ENCODE measurements around the gene MYT1.
"Not testable (repeated sequence)": the region's sequence is repeated elsewhere in the genome, so short reads cannot be mapped to it uniquely, and the experiment has no call there.

Gene MYT1

GRCh38 chr20:64229507-64230061 is 65.3 kb downstream of the MYT1 start:
- no peak for DNase-seq (ENCODE audit: low read depth in 2 of 2)

- no peak for DNase-seq (ENCODE audit: low read depth in 2 of 2)
Measured at GRCh38 chr20:64230461-64231145, 66.4 kb downstream of the MYT1 start.

DNA sequence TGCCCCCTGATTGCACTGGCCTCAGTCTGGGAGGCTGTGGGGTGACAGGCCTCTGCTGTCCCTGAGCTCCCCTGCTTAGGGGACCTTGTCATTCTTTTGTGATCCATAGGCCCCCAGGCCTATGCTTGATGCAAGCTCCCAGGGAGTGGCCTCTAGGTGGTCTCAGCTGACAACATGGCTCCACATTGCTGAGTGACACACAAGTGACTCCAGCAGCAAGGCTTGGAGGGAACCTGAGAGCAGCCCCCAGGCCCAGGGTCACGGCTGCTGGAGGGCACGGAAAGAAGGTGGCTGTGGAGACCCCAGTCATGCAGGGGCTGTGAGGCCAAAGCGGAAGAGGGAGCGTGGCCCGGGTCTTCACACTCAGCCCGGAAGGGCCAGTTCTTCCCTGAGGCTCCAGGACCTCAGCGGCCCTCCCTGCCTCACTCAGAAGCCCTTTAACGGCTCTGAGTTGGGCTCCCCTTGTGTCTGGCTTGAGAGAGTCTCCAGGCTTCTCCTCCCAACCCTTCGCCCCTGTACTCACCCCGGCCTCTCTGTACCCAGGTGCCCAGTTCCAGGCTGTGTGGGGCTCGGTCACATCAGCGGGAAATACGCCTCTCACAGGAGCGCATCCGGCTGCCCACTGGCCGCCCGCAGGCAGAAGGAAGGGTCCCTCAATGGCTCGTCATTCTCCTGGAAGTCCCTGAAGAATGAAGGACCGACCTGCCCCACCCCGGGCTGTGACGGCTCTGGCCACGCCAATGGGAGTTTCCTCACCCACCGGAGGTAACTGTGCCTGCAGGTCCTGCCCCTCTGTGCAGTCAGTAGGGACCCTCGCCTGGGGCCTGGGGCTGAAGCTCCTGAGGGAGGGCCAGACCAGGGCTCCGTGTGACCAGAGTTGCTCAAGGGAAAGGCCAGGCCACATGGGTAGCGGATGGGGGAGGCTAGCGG is 67.6 kb downstream of the MYT1 start:
- no peak for DNase-seq (ENCODE audit: low read depth in 2 of 2)

GRCh38 chr20:64232794-64233193 is 68.5 kb downstream of the MYT1 start:
- no peak for DNase-seq (ENCODE audit: low read depth in 2 of 2)

- DNase-seq (ENCODE audit: low read depth in 2 of 2) = no peak
Measured at GRCh38 chr20:64233725-64234124, 69.5 kb downstream of the MYT1 start.

DNA sequence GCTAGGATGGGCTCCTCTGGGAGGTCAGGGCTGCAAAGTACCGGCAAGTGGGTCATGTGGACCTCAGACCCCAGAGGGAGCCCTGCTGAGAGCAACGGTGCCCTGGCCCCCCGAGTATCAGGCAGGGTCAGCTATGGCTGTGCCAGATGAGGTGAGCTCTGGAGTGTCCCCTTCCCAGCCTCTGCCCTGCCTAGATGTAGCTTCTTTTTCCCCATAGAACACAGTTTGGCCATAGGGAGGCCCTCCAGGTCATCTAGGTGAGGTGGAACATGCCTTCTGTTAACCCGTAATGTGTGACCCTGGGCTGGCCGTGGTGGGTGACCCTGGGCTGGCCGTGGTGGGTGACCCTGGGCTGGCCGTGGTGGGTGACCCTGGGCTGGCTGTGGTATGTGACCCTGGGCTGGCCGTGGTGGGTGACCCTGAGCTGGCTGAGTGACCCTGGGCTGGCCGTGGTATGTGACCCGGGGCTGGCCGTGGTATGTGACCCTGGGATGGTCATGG is 70.1 kb downstream of the MYT1 start:
- DNase-seq (ENCODE audit: low read depth in 2 of 2) = no peak

- not testable (repeated sequence) for DNase-seq (ENCODE audit: low read depth in 2 of 2)
Measured at GRCh38 chr20:64234921-64235565, 70.8 kb downstream of the MYT1 start.

DNA sequence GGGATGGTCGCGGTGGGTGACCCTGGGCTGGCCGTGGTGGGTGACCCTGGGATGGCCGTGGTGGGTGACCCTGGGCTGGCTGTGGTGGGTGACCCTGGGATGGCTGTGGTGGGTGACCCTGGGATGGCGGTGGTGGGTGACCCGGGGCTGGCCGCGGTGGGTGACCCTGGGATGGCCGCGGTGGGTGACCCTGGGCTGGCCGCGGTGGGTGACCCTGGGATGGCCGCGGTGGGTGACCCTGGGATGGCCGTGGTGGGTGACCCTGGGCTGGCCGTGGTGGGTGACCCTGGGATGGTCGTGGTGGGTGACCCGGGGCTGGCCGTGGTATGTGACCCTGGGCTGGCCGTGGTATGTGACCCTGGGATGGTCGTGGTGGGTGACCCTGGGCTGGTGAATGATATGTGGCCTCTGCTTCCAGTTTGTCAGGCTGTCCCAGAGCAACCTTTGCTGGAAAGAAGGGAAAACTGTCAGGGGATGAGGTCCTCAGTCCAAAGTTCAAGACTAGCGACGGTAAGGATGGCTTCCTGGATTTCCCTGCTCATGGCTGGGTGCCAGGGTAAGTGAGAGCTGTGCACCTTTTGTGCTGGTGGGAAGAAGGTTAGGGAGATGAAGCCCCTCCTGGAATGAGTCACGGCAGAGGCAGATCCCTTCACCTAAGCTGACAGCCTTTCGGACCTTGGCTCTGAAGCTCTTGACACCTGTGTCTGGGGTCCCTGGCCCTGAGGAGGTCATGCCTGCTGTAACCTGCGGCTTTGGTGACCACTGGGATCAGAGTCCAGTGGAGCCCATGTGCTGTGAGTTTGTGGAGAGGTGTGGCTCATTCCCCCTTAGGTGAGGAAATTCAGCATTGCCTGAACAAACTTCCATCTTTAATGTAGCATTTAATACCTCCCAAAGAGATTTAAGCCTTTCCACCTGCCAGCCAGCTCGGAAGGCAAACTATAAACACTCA is 72.2 kb downstream of the MYT1 start:
- no peak for DNase-seq (ENCODE audit: low read depth in 2 of 2)

DNA sequence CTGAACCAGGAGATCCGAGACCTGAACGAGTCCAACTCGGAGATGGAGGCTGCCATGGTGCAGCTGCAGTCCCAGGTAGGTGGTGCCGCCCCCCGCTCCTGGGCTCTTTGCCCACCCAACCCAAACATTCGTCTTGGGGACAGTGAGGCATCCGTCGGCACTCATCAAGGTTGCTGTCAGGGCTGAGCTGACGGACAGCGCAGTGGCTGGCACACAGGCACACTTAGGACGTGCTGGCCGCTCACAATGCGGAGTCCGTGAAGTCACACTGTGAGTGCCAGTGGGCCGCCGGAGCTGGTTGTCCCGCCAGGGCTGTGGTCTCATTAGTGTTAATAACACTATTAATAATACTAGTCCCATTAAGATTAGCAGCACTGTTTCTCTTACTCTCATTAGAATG is 73.1 kb downstream of the MYT1 start:
- DNase-seq (ENCODE audit: low read depth in 2 of 2) = no peak

DNA sequence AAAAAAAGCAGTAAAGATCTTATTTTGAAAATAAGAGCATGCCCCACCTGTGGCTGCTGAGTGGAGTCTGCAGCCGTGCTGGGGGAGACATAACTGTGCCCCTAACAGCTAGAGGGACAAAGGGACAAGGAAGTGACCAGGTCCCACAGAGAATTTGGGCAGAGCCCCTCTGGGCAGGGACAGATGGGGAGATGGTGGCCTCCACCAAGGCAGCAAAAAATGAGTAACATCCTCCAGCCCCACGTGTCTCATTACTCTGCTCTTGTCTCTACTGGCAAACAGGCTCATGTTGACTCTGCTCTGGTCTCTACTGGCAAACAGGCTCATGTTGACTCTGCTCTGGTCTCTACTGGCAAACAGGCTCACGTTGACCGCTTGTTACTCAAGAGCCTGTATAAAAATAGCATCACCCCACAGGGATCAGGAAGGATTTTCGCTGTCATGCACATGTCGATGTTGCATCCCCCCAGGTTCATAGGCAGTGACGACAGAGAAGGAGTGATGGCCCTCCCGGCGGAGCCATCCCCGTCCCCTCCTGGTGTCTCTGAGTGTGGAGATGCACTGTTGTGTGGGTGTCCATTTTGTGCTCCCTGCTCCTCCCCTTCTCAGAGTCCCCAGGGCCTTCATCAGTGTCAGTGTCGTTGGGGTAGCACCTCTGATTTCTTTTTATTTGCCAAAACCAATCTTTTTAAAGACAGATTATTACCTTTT is 74.0 kb downstream of the MYT1 start:
- DNase-seq (ENCODE audit: low read depth in 2 of 2) = no peak

DNA sequence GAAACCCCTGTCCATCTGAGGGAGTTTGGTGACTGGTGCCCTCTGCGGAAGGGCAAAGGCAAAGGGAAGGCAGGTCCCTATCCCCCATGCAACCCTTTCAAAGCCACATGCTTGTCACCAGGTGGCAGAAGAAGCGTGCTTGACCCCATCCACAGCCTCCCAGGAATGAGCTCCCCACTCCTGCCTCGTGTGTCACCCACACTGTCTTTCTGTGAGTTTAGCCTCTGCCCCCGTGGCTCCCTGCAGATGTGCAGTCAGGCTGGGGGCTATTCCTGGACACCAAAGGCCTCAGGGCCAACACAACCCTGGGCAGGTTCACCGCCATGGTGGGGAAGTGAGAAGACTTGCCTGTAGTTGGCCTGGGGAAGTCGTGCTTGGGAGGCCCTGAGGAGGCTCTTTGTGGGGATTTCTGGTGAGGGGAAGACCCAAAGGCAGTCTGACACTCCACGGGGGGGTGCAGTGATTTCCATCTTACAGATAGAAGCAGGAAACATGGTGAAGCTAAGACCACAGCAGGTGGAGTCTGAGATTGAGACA is 74.7 kb downstream of the MYT1 start:
- no peak for DNase-seq (ENCODE audit: low read depth in 2 of 2)

DNA sequence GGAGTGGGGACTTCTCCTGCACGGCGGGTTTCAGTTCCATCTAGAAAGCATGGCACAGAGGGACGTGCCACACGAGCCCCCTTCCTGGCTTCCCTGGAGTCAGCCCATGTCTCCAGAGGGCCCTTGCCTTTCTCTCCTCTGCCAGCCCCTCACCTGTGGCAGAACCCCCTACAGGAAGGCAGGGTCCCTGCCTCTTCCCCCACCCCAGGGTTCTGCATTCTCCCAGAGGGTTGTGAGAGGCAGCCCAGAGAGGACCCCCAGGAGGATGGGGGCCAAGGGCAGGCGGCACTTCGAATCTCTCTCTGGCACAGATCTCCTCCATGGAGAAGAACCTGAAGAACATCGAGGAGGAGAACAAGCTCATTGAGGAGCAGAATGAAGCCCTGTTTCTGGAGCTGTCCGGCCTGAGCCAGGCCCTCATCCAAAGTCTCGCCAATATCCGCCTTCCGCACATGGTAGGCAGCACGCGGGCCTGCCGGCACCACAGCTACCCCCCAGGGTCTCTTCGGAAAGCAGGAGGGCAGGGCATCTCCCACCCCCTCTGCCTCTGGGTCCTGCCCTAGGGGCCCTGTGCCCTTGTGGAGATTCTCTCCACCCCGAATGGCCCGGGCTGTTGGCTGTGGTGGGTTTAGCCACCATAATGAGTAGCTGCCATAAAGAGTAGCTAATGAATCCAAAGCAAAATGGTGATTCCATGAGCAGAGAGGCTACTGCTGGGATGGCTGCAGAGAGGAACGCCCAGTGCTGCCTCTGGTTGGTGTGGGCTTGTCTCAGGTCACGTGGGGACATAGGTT is 75.4 kb downstream of the MYT1 start:
- no peak for DNase-seq (ENCODE audit: low read depth in 2 of 2)

- DNase-seq (ENCODE audit: low read depth in 2 of 2) = no peak
Measured at GRCh38 chr20:64240243-64241015, 76.2 kb downstream of the MYT1 start.

GRCh38 chr20:64241061-64241460 is 76.8 kb downstream of the MYT1 start:
- DNase-seq (ENCODE audit: low read depth in 2 of 2) = no peak

GRCh38 chr20:64242003-64242796 is 77.9 kb downstream of the MYT1 start:
- no peak for DNase-seq (ENCODE audit: low read depth in 2 of 2)

DNA sequence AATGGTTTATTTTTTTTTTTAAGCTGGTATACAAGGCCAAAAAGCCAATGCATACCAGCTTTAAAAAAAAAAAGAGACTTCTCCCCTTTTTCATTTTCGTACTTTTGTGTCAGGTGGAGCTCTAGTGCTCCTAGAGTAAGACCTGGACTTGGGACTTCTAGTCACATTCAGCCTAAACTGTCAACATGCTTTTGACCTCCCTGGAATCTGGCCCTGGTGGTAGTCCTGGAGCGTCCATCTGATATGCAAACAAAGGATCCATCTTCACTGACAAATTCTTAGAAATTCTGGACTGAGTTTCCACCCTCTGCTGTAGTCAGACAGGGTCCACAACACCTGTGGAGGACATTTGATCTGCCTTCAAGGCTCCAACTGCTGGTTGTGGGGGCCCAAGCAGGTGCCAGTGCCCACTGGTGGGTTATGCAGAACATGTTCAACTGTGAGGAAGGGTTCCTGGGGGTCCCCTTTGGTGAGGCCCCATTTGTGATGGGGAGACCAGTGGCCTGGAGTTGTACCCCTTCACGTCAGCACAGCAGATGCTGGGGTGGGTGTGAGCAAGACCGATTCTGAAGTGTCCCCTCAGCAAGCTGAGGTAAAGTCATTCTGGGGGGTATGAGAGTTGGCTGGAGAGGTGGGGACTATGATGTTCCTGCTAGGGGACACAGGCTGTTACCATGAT is 78.7 kb downstream of the MYT1 start:
- no peak for DNase-seq (ENCODE audit: low read depth in 2 of 2)

DNA sequence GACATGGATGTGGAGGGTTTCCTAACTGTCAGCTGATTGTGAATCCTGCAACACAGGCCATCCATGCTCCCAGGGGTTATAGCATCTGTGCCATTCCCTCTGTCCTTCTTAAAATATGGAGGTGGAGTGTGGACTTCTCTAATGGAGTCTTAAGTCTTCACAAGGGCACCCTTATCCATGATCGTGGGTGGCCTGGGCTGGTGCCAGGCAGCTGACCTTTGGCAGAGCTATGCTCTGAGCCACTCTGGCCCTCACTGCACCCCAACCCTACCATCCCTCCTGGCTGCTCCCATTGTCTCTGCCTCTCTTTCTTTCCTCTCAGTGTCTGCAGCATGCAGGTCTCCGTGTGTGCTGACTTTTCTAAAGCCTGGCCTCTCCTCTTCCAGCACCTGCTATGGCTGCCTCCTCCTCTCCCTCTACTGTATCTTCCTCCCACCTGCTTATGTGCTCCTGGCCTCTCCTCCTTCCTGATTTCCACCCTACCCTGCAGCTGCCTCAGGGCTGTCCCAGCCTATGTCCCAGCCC is 80.1 kb downstream of the MYT1 start:
- DNase-seq (ENCODE audit: low read depth in 2 of 2) = no peak

Data from stimulated activated CD4-positive, alpha-beta T cell treated with anti-CD3 and anti-CD28 coated beads, Interleukin-1b, Interleukin-23, amount 100 ng/mL, for 1 hour (primary cell).